Measurements from ENCODE around the gene GPRC5A.

- TF ChIP-seq POLR2A (IDR thresholded peaks at IDR 0.05) (no peak), EP300 (IDR thresholded peaks at IDR 0.05) (no peak)
- TF ChIP-seq, protein P1, sequence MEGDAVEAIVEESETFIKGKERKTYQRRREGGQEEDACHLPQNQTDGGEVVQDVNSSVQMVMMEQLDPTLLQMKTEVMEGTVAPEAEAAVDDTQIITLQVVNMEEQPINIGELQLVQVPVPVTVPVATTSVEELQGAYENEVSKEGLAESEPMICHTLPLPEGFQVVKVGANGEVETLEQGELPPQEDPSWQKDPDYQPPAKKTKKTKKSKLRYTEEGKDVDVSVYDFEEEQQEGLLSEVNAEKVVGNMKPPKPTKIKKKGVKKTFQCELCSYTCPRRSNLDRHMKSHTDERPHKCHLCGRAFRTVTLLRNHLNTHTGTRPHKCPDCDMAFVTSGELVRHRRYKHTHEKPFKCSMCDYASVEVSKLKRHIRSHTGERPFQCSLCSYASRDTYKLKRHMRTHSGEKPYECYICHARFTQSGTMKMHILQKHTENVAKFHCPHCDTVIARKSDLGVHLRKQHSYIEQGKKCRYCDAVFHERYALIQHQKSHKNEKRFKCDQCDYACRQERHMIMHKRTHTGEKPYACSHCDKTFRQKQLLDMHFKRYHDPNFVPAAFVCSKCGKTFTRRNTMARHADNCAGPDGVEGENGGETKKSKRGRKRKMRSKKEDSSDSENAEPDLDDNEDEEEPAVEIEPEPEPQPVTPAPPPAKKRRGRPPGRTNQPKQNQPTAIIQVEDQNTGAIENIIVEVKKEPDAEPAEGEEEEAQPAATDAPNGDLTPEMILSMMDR (IDR thresholded peaks at IDR 0.05) = no peak
Measured at GRCh38 chr12:12927211-12928079, 36.1 kb downstream of the GPRC5A start.

Measured in tibial nerve (tissue), 4 donors.